ENCODE data around the gene C17orf107.

DNA sequence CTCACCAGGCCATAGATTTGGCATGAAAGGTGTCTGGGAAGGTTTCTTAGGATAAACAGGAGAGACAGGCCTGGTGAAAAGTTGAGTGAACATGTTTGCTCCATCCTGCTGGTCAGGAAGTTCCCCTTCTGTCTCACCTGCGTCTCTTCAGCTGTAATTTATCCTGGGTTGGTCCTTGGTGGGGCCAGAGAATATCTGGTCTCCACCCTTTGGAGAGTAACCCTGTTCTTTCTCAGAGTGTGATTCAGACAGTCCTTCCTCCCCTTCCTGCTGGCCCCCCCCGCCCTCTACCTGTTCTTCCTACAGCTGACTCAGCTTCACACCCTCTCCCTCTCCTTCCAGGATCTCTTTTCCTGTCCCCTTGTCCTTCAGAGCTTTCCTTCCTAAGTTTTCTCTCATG, 49.1 kb upstream of the C17orf107 start:
- TF ChIP-seq ZNF552 (CRISPR knock-in tag; IDR thresholded peaks at IDR 0.05; ENCODE audit: borderline replicate concordance) = no peak
- TF ChIP-seq, protein P1, sequence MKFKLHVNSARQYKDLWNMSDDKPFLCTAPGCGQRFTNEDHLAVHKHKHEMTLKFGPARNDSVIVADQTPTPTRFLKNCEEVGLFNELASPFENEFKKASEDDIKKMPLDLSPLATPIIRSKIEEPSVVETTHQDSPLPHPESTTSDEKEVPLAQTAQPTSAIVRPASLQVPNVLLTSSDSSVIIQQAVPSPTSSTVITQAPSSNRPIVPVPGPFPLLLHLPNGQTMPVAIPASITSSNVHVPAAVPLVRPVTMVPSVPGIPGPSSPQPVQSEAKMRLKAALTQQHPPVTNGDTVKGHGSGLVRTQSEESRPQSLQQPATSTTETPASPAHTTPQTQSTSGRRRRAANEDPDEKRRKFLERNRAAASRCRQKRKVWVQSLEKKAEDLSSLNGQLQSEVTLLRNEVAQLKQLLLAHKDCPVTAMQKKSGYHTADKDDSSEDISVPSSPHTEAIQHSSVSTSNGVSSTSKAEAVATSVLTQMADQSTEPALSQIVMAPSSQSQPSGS (CRISPR knock-in tag; IDR thresholded peaks at IDR 0.05) = no peak
- no peak for TF ChIP-seq EZH2 (conservative IDR thresholded peaks at IDR 0.05; ENCODE audit: low read depth, low read length)
- TF ChIP-seq ZNF709 (CRISPR knock-in tag; IDR thresholded peaks at IDR 0.05) = no peak
- TF ChIP-seq GLI4 (CRISPR knock-in tag; IDR thresholded peaks at IDR 0.05; ENCODE audit: borderline replicate concordance) = no peak
- TF ChIP-seq EP300 (IDR thresholded peaks at IDR 0.05; ENCODE audit: low read depth in 2 of 2, low read length in 2 of 2) = no peak
- TF ChIP-seq EP300 (CRISPR knock-in tag; IDR thresholded peaks at IDR 0.05; ENCODE audit: borderline replicate concordance) = no peak
- no peak for TF ChIP-seq ZNF24 (IDR thresholded peaks at IDR 0.05)
- no peak for TF ChIP-seq ZNF20 (CRISPR knock-in tag; IDR thresholded peaks at IDR 0.05)

Measured in HepG2 (cell line).